ENCODE measurements around the gene GAR1. TPM values are rescaled to one million over a fixed set of nuclear protein-coding genes. Genes with fewer than 3 reads are reported as not detected.

GAR1 gene
- total and polyA plus RNA-seq, 9 of the 15 experiments (the other 6 are each of a cell fraction or from before 2014, with no cell fraction given) = 35.7 to 194 (median 68.2) TPM

- no peak for TF ChIP-seq RBM15 (IDR thresholded peaks at IDR 0.05; ENCODE audit: insufficient read depth, low read length)
- no peak for TF ChIP-seq RFX7 (CRISPR knock-in tag; IDR thresholded peaks at IDR 0.05)
- TF ChIP-seq MCM7 (IDR thresholded peaks at IDR 0.05) = no peak
- TF ChIP-seq MTA2 (IDR thresholded peaks at IDR 0.05; ENCODE audit: low read depth) = peak; percentile 65; the same call in 1 of the 2 replicates
- TF ChIP-seq EP300 (IDR thresholded peaks at IDR 0.05; ENCODE audit: low read length) = peak; percentile 38
- TF ChIP-seq AFF1 (IDR thresholded peaks at IDR 0.05; ENCODE audit: low read depth in 1 of 2, partially characterized antibody in 2 of 2) = peak in 1 of 2 experiments; percentile 73
- no peak for TF ChIP-seq ID3 (CRISPR knock-in tag; IDR thresholded peaks at IDR 0.05)
- 0 out of 2 replicates have a peak, but pooled peaks have one; percentile 44 for TF ChIP-seq ID3 (tag; IDR thresholded peaks at IDR 0.05)
- peak; percentile 22; the same call in 1 of the 2 replicates for TF ChIP-seq ZFX (CRISPR knock-in tag; IDR thresholded peaks at IDR 0.05)
- TF ChIP-seq RBFOX2 (IDR thresholded peaks at IDR 0.05; ENCODE audit: low read depth, low read length) = no peak
- TF ChIP-seq ASH1L (IDR thresholded peaks at IDR 0.05; ENCODE audit: borderline replicate concordance, low read depth, partially characterized antibody) = peak; percentile 28
- TF ChIP-seq CBFA2T3 (IDR thresholded peaks at IDR 0.05) = peak; percentile 89
- TF ChIP-seq, protein P1, sequence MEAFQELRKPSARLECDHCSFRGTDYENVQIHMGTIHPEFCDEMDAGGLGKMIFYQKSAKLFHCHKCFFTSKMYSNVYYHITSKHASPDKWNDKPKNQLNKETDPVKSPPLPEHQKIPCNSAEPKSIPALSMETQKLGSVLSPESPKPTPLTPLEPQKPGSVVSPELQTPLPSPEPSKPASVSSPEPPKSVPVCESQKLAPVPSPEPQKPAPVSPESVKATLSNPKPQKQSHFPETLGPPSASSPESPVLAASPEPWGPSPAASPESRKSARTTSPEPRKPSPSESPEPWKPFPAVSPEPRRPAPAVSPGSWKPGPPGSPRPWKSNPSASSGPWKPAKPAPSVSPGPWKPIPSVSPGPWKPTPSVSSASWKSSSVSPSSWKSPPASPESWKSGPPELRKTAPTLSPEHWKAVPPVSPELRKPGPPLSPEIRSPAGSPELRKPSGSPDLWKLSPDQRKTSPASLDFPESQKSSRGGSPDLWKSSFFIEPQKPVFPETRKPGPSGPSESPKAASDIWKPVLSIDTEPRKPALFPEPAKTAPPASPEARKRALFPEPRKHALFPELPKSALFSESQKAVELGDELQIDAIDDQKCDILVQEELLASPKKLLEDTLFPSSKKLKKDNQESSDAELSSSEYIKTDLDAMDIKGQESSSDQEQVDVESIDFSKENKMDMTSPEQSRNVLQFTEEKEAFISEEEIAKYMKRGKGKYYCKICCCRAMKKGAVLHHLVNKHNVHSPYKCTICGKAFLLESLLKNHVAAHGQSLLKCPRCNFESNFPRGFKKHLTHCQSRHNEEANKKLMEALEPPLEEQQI (IDR thresholded peaks at IDR 0.05) = peak; percentile 73
- TF ChIP-seq CSDE1 (IDR thresholded peaks at IDR 0.05) = no peak
- no peak for TF ChIP-seq FUS (optimal IDR thresholded peaks at IDR 0.05; ENCODE audit: low read depth, low read length)
- TF ChIP-seq L3MBTL2 (IDR thresholded peaks at IDR 0.05) = peak; percentile 69; the same call in 1 of the 2 replicates
- peak; percentile 32 for TF ChIP-seq TAF9B (IDR thresholded peaks at IDR 0.05; ENCODE audit: partially characterized antibody)
- no peak for TF ChIP-seq ATF1 (CRISPR knock-in tag; IDR thresholded peaks at IDR 0.05)
- TF ChIP-seq ATF1 (tag; IDR thresholded peaks at IDR 0.05) = peak; percentile 36
- no peak for TF ChIP-seq ADNP (tag; IDR thresholded peaks at IDR 0.05)
- TF ChIP-seq KDM1A (IDR thresholded peaks at IDR 0.05) = peak; percentile 23 to 50; a peak in 3 of 4 replicates
- TF ChIP-seq MED1 (CRISPR knock-in tag; IDR thresholded peaks at IDR 0.05; ENCODE audit: borderline replicate concordance) = no peak
- TF ChIP-seq KAT2B (IDR thresholded peaks at IDR 0.05; ENCODE audit: low read depth, low read length) = no peak
These were observed 4.8 kb upstream of the GAR1 start (continued) for GRCh38 chr4:109810552-109811387.

Data from K562 (cell line).